Stomach (tissue), 9 donors: ENCODE measurements around the gene PYM1. TPM values are rescaled to one million over a fixed set of nuclear protein-coding genes. Genes with fewer than 3 reads are reported as not detected.
A peak's percentile ranks its signal among the peaks of the same experiment; 100 is the strongest.

Experiments
- DNase-seq, 2 donors: peaks; one replicate each; pipeline versions ENCODE4 v3.0.0 to v3.0.0-alpha.2; 2013 to 2019
- H3K27ac ChIP-seq, 5 donors: fragments of 200-600 bp in 4 of 5; sonication (generic) in 4 of 5; one replicate each; pipeline ENCODE4 v1.5.1; 2013 to 2019; ENCODE audit warnings: mild to moderate bottlenecking in 1 of 5, moderate library complexity in 1 of 5
- H3K27me3 ChIP-seq, 3 donors: fragments of 200-600 bp; sonication (generic); one replicate each; pipeline ENCODE4 v1.5.1; 2017 to 2019; ENCODE audit warnings: mixed run types in 1 of 3
- H3K36me3 ChIP-seq, 4 donors: fragments of 200-600 bp; sonication (generic); 1 replicate in 3 of 4; 2 replicates in 1 of 4; pipeline ENCODE4 v1.5.1; 2016 to 2019
- H3K4me1 ChIP-seq, 4 donors: fragments of 200-600 bp; sonication (generic); one replicate each; pipeline ENCODE4 v1.5.1; 2016 to 2019
- H3K4me3 ChIP-seq, 4 donors: fragments of 200-600 bp; sonication (generic) in 3 of 4; one replicate each; pipeline ENCODE4 v1.5.1; 2016 to 2019; ENCODE audit warnings: mild to moderate bottlenecking in 1 of 4
- H3K9me3 ChIP-seq, 4 donors: fragments of 200-600 bp; sonication (generic); one replicate each; pipeline ENCODE4 v1.5.1; 2016 to 2019
- CTCF ChIP-seq, 7 experiments: fragments of 450-650 bp in 4 of 7; fragments of 200-600 bp in 3 of 7; sonication (generic) in 3 of 7; IDR thresholded peaks; one replicate each; pipeline ENCODE4 v1.5.1; 2016 to 2019; ENCODE audit warnings: antibody characterized with exemption in 7 of 7, control low read depth in 2 of 7, mild to moderate bottlenecking in 1 of 7
- EP300 ChIP-seq: sonication (generic); formaldehyde crosslinking; IDR thresholded peaks from one replicate; pipeline ENCODE4 v1.6.1; 2017; ENCODE audit warnings: antibody characterized with exemption
- POLR2A ChIP-seq, 4 donors: fragments of 450-650 bp; IDR thresholded peaks; one replicate each; pipeline ENCODE4 v1.6.1; 2016; ENCODE audit warnings: antibody characterized with exemption in 4 of 4, control low read depth in 2 of 4, mild to moderate bottlenecking in 1 of 4, moderate library complexity in 1 of 4
- POLR2AphosphoS5 ChIP-seq, 3 donors: sonication (generic); formaldehyde crosslinking; IDR thresholded peaks; one replicate each; pipeline ENCODE4 v1.6.1; 2016; ENCODE audit warnings: antibody characterized with exemption in 3 of 3
- WGBS, 5 donors: extraction: QIAGEN DNeasy Blood & Tissue Kit in 3 of 5; methylation state at CpG; one replicate each; pipeline versions ENCODE4 v1.1.5 to v1.1.7; 2013 to 2018; 5-methylcytosine and 5-hydroxymethylcytosine counted together
- intact Hi-C: fragments of 100-400 bp; cut with DNase I; formaldehyde crosslinking; loops from one replicate; pipeline ENCODE4 v1.15.1; 2023; ENCODE audit warnings: low total_unique reads
- polyA plus RNA-seq, 3 donors: library from polyadenylated mRNA; stranded (reverse); fragments of 200-250 nt; gene quantifications; one replicate each; pipeline ENCODE4 v1.2.3, GENCODE V29; 2013
- total RNA-seq, 5 donors: library from RNA; depleted of rRNA; stranded (reverse); fragments of >200 nt; gene quantifications; one replicate each; pipeline versions ENCODE4 v1.1.0 to v1.2.3, GENCODE V29; 2014 to 2016
- donor health status: healthy with polysubstance abuse.
- donor health status: Bipolar disorder and iron deficiency.
- donor health status: healthy.

PYM1 gene
- total and polyA plus RNA-seq, 8 donors = 1.2 to 59.4 (median 34.1) TPM

- peak; percentile 45 to 86 for DNase-seq
- H3K9me3 ChIP-seq = no peaks in the 10 kb centered on the region
- intact Hi-C loops = no loop called here
- TF ChIP-seq CTCF (IDR thresholded peaks at IDR 0.05) (peak in 5 of 7 experiments; percentile 37 to 57 (median 55)), EP300 (no peak), POLR2AphosphoS5 (IDR thresholded peaks at IDR 0.05) (peak in 1 of 3 donors; percentile 5)
- 30 to 51% (median 35%) methylated on average over 3 of the region's 3 CpGs for WGBS, 5 donors
- H3K27ac ChIP-seq = peak within 1 kb of the TSS; percentile 67 to 99 (median 96)
- no peaks in the 10 kb centered on the region for H3K27me3 ChIP-seq
- H3K36me3 ChIP-seq = no peaks in the 10 kb centered on the region
- peaks cover 40 to 75% (median 60%) of the 10 kb centered on the region in 4 donors for H3K4me1 ChIP-seq
- peak within 1 kb of the TSS; percentile 65 to 76 (median 71) for H3K4me3 ChIP-seq
Observed at GRCh38 chr12:55930771-55931316, 3.1 kb upstream of the PYM1 start, which contains the start of gene DGKA. Gene DGKA (plus strand): TSS chr12:55931162. CDS start chr12:55936504, 5,342 bp downstream.

DNA sequence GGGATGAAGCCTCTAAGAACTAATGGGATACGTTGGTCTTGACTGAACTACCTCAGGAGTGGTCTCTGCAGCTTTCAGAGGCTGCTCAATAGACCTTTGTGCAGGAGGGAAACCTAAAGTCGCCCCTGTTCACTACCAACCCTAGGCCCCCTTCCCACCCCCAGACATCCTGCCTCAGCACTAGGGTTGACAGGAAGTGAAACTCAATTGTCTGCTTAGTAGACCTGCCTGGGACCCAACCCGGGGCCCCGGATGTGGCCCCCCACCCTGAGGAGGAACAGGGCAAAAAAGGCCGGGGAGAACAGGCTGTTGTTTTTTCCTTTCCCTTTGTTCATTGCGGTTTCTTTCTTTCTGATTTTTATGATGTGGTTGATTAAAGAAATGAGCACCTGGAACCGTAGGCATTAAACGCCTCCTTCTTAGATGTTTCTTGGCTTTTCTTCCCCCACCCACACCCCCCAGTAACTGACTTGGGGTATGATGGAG, 1.7 kb upstream of the PYM1 start:
- peaks cover 43 to 83% (median 69%) of the 10 kb centered on the region in 4 donors for H3K4me1 ChIP-seq
- peak; percentile 52 to 77 for DNase-seq
- H3K4me3 ChIP-seq = no peak overlapping the region
- H3K9me3 ChIP-seq = no peaks in the 10 kb centered on the region
- H3K36me3 ChIP-seq = no peaks in the 10 kb centered on the region
- no peaks in the 10 kb centered on the region for H3K27me3 ChIP-seq
- intact Hi-C loops = no loop called here
- H3K27ac ChIP-seq = peak overlapping the region in 4 of 5 donors; percentile 96 to 99 (median 97)
- WGBS, 5 donors = 29 to 48% (median 37%) methylated on average over 8 of the region's 8 CpGs
- TF ChIP-seq EP300 (no peak), POLR2AphosphoS5 (IDR thresholded peaks at IDR 0.05) (no peak), CTCF (IDR thresholded peaks at IDR 0.05) (no peak), POLR2A (IDR thresholded peaks at IDR 0.05) (no peak)

GRCh38 chr12:55926738-55927587, 731 bp downstream of the PYM1 start:
- peak overlapping the region; percentile 90 to 99 (median 96) for H3K27ac ChIP-seq
- intact Hi-C loops = no loop called here
- DNase-seq = peak; percentile 90 to 98
- H3K9me3 ChIP-seq = no peaks in the 10 kb centered on the region
- TF ChIP-seq POLR2AphosphoS5 (IDR thresholded peaks at IDR 0.05) (peak in 2 of 3 donors; percentile 60 to 74), EP300 (no peak), CTCF (IDR thresholded peaks at IDR 0.05) (peak in 5 of 7 experiments; percentile 55 to 69 (median 60))
- no peaks in the 10 kb centered on the region for H3K27me3 ChIP-seq
- peaks cover 33 to 70% (median 58%) of the 10 kb centered on the region in 4 donors for H3K4me1 ChIP-seq
- 0 to 2% (median 0%) methylated on average over 33 to 42 of the region's 42 CpGs for WGBS, 5 donors
- H3K36me3 ChIP-seq = peaks cover 0 to 17% (median 13%) of the 10 kb centered on the region in 4 donors
- peak overlapping the region; percentile 75 to 90 (median 88) for H3K4me3 ChIP-seq
